Jurkat, Clone E6-1 (cell line): ENCODE measurements around the gene EVI5.
A peak's percentile ranks its signal among the peaks of the same experiment; 100 is the strongest.
"Not testable (repeated sequence)": the region's sequence is repeated elsewhere in the genome, so short reads cannot be mapped to it uniquely, and the experiment has no call there.

Experiments used
- DNase-seq: peaks from one replicate; pipeline ENCODE4 v3.0.0-alpha.2; 2011; ENCODE audit warnings: low read depth, low spot score
- H3K4me3 ChIP-seq: 2 replicates; pipeline ENCODE4 v1.5.1; 2011; ENCODE audit warnings: mild to moderate bottlenecking, low read length, control low read depth, moderate library complexity

Gene EVI5

DNA sequence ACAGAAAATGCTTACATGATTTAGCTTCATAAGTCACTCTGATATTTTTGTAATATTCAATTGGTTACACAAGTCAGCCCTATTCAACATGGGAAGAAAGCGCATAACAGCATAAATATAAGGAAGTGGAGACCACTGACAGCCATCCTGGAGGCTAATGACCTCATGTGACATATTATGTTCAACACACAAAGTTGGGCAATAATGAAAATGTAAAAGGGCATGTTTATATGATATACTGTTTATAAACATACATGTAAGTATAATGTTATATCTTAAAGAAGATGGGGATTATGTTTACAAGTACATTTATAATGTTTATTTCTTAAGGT is 30.2 kb downstream of the EVI5 start:
- no peak for DNase-seq
- H3K4me3 ChIP-seq = no peak overlapping the region

DNA sequence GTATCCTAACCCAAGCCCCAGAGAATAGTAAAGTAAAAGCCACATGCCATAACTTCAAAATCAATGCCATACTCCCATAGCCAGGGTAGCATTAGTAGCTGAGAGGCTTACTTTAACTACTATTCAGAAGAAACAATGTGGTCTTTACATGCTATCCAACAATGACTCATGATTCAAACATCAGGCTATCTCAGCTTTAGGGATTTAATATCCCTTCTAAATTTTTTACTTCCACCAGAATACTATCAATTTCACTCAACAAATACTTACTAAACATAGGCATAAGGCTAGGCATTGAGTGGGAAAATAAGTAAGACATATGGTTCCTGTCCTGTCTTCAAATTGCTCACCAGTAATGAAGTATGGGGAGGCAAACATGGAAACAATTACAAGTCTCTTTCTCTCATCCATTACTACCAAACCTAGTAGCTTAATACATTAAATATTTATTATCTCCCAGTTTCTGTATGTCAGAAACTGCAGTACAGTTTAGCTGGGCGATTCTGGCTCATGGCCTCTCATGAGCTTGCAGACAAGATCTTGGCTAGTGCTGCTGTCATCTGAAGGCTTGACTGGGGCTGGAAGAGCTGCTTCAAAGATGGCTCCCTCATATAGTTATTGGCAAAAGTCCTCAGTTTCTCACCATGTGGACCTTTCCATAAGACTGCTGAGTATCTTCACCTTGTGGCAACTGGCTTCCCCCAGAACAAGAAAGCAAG is 30.7 kb downstream of the EVI5 start:
- DNase-seq = no peak
- H3K4me3 ChIP-seq = no peak overlapping the region

DNA sequence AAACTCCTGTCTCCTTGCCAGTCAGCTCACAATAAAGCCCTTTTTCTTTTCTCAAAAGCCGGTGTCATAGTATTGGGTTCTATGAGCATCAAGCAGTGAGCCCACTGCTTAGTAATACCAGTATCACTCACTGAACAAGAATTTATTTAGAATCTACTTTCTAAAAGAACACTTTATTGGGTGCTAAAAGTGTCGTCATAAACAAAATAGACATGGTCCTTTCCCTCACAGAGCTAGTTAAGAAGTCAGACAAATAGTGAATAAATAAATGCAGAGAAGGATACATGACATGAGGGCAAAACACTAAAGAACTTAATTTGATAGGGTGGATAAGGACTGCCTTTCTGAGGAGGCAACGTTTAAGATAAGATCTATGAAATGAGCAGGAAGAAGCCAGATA is 32.2 kb downstream of the EVI5 start:
- no peak overlapping the region for H3K4me3 ChIP-seq
- DNase-seq = no peak

DNA sequence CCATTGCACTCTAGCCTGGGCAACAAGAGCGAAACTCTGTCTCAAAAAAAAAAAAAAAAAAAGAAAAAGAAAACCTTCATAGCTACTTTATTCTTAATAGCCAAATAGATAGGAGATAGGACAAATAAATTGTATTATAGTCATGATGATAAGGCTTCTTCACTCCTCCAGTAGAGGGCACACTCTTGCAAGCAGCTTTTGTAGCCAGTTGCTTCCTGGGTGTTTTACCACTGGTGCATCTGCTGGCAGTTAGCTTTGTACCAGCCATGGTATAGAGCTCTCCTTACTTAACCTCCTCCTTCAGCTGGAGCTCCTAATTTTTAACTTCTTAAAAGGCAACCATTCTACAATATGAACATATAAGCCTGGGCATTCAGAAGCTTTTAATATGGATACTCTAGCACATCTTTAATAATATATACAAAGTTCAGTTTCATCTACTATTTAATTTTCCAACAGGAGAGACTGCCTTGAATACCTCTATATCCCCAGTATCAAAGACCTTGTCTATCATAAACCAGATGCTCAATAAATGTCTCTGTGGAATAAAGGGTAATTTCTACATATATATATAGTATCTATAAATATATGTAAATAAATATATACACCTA is 35.8 kb downstream of the EVI5 start:
- H3K4me3 ChIP-seq = no peak overlapping the region
- peak; percentile 63 for DNase-seq

DNA sequence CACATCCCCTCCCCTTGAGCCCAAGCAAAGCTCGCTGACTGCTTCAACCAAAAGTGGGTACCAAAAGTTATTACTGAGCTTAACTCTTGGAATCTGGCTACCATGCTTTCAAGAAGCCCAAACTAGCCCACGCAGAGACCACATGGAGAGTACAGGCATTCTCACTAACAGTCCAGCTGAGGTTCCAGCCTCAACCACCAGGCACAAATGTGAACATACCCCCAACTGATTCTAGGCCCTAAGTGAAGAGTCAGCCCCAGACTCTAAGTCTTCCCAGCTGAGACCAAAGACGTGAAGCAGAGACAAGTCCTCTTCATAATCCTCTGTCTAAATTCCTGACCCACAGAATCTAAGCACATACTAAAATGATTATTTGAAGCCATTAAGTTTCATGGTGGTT is 36.8 kb downstream of the EVI5 start:
- H3K4me3 ChIP-seq = no peak overlapping the region
- DNase-seq = no peak

DNA sequence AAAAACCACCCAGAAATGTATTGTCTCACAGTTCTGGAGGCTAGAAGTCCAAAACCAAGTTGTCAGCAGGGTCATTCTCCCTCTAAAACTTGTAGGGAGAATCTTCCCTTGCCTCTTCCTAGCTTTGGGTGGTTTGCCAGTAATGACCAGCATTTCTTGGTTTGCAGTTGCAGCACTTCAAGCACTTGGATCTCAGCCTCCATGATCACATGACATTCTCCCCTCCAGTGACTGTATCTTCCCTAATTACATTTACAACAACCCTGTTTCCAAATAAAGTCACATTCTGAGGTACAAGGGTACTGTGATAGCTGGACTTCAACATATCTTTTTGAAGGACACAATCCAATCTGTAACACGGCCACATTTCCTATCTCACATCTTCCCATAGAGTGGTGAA is 37.2 kb downstream of the EVI5 start:
- DNase-seq = no peak
- no peak overlapping the region for H3K4me3 ChIP-seq

DNA sequence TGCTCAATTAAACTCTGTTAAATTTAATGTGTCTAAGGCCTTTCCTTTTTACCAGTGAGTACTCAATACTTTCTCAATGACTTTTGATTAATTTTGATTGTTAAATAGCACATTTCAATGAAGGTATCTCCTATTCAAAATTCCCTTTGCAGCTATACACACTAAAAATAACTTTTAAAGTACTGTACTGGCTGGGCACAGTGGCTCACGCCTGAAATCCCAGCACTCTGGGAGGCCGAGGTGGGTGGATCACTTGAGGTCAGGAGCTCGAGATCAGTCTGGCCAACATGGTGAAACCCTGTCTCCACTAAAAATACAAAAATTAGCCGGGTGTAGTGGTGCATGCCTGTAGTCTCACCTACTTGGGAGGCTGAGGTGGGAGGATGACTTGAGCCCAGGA is 38.7 kb downstream of the EVI5 start:
- H3K4me3 ChIP-seq, DNase-seq: not testable (repeated sequence)

DNA sequence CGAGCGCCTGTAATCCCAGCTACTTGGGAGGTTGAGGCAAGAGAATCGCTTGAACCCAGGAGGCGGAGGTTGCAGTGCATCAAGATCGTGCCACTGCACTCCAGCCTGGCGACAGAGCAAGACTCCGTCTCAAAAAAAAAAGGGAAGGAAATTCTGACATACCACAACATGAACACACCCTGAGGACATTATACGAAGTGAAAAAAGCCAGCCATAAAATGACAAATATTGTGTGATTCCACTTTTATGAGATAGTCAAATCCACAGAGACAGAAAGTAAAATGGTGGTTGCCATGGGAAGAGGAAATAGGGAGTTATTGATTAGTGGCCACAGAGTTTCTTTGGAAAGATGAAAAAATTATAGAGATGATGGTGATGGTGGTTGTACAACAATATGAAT is 41.7 kb downstream of the EVI5 start:
- DNase-seq = no peak

DNA sequence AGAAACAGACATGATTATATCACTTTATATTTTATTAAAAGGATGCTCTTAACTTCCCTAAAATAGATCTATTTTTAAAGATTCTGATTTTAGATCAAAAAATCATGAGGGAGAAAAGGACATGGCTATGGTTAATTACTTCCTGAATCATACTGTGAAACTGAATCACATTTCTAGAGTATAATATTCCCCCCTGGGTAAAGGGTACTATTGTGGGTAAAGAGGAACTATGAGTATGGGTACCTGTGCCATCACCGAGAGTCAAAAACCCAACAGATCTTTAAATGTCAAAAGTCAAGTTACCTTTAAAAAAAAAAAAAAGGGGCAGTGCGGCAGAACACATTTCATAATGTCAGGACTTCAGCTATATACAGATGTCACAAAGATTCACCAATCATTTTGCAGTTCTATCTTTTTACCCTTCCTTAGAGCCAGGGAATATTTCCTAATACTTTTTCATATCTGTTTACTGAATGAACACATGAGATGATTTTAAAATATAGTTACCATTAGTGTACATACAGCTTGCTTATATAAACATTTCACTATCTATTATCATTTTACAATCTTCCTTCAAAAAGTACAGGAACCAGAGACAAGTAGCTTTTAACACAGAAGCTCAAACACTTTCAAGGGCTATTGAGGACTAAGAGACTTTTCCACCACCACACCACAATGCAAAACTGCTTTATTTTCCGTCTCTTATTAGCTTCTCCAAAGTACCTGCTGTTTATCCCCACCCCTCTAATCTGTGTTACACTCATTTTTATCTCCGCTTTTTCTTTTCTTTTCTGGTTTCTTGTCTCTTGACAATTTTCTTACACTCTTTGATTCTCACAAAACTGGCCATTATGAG is 45.0 kb downstream of the EVI5 start:
- DNase-seq = no peak
- H3K4me3 ChIP-seq = no peak overlapping the region

More for the DNA sequence above, 41.7 kb downstream of the EVI5 start:
- H3K4me3 ChIP-seq = no peak overlapping the region

DNA sequence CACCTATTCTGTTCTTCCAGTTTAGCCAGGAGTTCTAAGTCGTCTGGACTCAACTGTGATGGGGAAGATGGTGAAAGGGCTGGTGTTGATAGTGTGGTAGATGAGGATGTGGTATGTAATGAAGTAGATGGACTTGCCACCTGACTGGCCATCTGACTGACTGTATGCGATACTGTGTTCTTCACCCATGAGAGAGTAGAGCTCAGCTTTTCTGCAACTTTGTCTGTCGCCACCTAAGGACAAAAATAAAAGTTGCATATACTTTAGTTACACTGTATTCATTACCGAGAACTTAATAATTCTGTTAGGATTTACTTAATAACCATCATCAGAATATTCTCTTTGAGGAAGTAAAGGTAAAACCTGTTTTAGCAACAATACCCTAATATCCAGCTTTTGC is 48.5 kb downstream of the EVI5 start:
- H3K4me3 ChIP-seq = no peak overlapping the region
- no peak for DNase-seq

DNA sequence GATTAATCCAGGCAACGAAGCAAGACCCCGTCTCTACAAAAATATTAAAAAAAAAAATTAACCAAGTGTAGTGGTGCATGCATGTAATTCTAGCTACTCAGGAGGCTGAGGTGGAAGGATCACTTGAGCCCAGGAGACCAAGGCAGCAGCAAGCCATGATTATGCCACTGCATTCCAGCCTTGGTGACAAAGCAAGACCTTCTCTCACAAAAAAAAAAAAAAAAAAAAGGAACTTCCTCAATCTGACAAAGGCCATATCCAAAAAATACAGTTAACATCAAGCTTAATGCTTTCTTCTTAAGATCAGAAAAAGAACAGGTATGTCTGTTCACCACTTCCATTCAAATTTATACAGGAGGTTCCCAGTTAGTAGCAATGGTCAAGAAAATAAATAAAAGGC is 54.4 kb downstream of the EVI5 start:
- no peak for DNase-seq

DNA sequence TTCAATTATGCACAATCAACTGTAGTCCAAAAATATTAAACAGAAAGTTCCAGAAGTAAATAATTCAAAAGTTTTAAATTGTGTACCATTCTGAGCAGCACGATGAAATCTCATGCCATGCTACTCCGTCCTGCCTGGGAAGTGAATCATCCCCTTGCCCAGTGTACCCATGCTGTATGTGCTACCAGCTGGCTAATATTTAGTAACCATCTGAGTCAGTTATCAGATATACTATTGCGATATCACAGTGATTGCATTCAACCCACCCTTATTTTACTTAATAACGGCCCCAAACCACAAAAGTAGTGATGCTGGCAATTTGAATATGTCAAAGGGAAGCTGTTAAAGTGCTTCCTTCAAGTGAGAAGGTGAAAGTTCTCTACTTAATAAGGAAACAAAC is 56.2 kb downstream of the EVI5 start:
- no peak for DNase-seq

More for the DNA sequence above, 54.4 kb downstream of the EVI5 start:
- no peak overlapping the region for H3K4me3 ChIP-seq

DNA sequence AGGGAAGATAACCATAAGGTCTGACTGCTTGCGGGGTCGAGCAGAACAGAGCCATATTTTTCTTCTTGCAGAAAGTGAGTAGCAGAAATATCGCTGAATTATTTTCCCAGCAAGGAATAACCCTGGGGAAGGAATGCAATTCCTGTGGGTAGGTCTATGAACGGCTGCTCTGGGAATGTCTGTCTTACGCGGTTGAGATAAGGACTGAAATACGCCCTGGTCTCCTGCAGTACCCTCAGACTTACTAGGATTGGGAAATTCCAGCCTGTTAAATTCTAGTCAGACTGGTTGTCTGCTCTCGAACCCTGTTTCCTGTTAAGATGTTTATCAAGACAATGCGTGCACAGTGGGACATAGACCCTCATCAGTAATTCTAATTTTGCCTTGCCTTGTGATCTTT is 61.2 kb downstream of the EVI5 start:
- H3K4me3 ChIP-seq, DNase-seq: not testable (repeated sequence)

More for the DNA sequence above, 56.2 kb downstream of the EVI5 start:
- H3K4me3 ChIP-seq = no peak overlapping the region

DNA sequence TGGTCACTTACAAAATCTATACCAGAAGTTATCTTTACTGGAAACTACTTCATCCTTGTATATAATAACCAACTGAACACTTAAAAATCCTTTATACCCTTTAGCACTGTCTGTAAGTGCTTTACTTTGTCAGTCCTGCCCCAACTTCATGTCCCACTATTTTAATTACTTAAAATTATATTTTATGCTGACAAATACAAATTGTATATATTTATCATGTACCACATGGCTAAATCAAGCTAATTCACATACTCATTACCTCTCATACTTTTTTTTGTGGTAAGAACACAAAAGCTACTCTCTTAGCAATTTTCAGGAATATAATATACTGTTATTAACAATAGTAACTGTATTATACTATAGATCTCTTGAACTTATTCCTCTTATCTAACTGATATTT is 63.0 kb downstream of the EVI5 start:
- H3K4me3 ChIP-seq = no peak overlapping the region
- DNase-seq = no peak

DNA sequence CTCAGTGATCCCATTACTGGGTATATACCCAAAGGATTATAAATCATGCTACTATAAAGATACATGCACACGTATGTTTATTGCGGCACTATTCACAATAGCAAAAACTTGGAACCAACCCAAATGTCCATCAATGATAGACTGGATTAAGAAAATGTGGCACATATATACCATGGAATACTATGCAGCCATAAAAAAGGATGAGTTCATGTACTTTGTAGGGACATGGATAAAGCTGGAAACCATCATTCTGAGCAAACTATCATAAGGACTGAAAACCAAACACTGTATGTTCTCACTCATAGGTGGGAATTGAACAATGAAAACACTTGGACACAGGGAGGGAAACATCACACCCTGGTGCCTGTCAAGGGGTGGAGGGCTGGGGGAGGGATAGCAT is 63.8 kb downstream of the EVI5 start:
- DNase-seq, H3K4me3 ChIP-seq: not testable (repeated sequence)

DNA sequence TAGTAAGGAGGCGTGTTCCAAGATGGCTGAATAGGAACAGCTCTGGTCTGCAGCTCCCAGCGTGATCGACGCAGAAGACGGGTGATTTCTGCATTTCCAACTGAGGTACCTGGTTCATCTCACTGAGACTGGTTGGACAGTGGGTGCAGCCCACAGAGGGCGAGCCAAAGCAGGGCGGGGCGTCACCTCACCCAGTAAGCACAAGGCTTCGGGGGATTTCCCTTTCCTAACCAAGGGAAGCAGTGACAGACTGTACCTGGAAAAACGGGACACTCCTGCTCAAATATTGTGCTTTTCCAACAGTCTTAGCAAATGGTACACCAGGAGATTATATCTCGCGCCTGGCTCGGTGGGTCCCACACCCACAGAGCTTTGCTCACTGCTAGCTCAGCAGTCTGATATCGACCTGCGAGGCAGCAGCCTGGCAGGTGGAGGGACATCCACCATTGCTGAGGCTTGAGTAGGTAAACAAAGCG is 69.4 kb downstream of the EVI5 start:
- not testable (repeated sequence) for H3K4me3 ChIP-seq, DNase-seq

DNA sequence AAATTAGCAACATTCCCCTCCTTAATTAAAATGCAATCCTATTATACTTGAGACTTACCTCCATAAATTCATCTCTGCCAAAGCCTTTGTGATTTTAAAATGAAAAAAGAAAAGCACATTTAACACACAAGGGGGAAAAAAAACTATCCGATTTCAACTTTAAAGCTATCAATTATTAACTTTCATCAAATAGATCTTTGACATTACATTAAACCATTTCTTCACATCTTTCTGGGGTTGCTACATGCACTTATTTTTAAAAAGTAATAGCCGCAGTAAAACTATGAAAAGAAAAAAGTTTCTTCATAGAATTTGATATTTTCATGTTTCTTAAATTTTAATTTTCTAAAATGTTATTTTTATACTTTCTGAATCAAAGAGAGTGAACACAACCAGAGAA is 71.0 kb downstream of the EVI5 start:
- H3K4me3 ChIP-seq = no peak overlapping the region
- DNase-seq = no peak

DNA sequence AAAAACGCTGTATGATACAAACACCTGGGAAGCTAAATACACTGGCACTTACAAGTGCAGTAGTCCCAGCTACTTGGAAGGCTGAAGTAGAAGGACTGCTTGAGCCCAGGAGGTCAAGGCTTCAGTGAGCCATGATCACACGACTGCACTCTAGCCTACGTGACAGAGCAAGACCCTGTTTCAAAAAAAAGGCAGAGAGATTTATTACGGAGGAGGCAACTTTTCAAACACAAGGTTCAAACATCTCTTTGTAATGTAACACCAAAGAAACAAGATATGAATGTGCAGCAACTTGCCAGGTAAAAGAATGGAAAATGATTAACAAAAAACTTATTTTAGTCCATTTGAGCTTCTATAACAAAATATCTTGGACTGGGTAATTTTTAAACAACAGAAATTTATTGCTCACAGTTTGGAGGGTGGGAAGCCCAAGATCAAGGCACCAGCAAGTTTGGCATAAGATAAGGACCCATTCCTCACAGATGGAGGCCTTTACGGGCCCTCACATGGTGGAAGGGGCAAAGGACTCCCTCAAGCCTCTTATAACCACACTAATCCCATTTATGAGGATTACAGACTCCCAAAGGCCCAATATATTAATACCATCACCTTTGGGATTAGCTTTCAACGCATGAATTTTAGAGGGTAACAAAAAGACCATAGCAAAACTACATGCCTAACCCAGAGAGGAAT is 73.3 kb downstream of the EVI5 start:
- DNase-seq = no peak
- H3K4me3 ChIP-seq = no peak overlapping the region

DNA sequence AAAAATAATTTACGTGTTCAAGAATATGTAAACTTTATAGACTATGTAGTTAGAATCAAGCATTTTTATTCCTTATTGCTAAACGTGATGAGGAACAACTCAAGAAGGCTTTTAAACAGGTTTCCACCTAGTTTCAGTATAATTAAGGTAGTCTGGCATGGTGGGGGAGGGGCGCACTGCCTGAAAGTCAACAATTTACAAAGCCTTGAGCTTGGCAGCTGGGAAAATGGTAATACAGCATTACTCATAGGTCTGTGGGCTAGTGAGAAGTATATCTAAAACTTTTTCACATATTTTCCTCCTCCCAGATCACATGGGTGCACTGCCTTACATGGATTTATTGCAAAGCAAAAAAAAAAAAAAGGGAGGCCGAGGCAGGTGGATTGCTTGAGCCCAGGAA is 75.2 kb downstream of the EVI5 start:
- no peak overlapping the region for H3K4me3 ChIP-seq
- DNase-seq = no peak
